GM18502 (cell line): ENCODE data around the gene MBNL1.
"Not testable (repeated sequence)": the region's sequence is repeated elsewhere in the genome, so short reads cannot be mapped to it uniquely, and the experiment has no call there.

ENCODE experiments used
- ATAC-seq: cut with Tn5 transposase; IDR thresholded peaks from one replicate; pipeline ENCODE4 v1.9.1; 2021; ENCODE audit warnings: mild to moderate bottlenecking; ENCODE audit not compliant: unreplicated experiment, poor library complexity

Gene MBNL1

DNA sequence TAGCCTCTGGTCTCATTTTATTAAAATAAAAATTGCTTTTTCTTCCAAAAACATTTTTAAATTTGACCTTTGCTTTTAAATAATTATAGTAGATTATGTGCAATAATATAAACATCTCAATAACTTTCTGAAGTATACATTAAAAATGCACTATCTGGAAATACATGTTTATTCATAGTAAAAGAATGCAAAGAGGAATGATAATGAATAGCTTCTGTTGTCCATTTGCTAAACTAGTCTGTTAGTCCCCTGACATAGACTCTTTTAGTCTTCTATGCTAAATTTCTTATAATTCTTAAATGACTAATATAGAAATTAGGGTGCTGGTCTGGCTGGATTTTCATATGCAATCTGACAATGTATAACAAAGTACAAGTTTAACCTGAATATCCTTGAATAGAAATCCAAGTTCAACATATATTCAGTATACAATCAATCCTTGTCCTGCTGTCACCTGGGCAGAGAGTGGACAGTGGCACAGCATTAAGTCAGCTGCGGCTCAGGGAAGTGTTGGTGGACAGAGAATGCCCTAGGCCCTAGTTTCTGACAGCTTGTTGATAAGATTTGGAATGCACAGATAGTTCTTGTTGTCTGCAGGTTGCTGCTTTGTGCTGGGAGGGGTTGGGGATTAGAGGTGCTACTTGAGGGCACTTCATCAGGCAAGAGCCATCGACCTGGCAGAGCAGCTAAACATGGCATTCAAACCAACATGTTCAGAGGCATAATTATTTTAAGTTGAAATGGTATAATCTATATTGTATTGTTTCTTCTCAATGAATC lies 161.7 kb downstream of the MBNL1 start:
- no peak for ATAC-seq

DNA sequence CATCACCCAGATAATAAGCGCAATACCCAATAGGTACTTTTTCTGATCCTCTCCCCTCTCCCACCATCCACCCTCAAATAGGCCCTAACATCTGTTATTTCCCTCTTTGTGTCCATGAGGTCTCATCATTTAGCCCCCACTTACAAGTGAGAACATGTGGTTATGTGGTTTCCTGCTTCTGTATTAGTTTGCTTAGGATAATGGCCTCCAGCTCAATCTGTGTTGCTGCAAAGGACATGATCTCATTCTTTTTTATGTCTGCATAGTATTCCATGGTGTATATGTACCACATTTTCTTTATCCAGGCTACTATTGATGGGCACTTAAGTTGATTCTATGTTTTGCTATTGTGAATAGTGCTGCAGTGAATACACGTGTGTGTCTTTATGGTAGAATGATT lies 165.4 kb downstream of the MBNL1 start:
- ATAC-seq, result no peak

GRCh38 chr3:152435210-152435609 lies 166.5 kb downstream of the MBNL1 start:
- ATAC-seq, result not testable (repeated sequence)

DNA sequence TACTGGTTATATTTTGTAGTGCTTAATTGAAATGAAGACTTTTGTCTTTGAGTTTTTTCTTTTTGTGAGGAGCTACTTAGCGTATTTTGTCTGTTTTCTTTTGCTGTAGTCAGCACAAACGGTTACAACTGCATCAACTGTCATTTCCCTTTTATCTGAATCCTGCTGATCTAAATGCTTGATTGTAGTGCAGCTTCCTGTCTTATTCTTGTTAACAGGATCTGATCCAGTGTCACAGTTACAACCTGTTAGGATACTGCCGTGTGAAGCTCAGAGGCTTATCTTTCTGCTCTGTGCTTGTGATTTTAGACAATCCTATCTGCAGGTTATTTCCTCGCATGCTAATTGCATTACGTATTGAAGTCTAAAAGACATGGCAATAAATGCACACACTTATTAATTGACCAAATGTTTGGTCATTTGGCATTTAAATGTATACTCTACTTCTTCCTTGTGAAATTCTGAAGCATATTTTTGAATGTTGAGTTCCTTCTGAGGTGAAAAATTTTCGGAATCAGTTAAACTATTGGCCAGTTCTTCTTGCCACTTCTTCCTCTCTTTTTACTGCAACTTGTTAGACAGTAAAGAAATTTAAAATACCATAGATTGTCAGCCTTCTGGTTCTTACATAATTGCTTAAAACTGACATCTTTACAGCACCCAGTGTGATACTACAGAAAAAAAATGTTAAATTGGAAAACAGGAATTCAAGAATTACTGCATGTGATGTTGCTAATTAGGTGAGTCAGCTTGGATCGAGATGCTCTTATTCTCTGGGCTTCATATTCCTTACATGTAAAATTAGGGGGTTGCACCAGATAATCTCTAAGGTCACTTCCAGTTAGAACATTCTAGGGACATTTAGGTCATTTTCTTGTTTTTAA lies 168.2 kb downstream of the MBNL1 start:
- no peak for ATAC-seq

DNA sequence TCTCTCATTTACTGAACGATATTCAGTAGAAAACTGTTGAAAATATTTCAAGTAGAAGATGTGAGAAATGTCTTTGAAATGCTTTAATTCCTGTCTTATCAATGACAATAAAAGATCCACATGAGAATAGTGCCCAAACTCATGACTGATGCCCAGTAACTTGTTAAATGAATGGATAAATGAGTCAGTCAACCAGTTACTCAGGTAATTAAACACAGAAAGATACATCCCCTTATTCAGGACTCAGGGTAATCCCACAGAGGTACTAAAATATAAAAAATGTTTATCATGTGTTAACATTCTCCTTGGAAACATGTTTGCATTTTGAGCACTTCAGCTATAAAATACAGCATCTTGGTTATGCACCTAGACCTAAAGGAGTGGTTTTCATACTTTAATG lies 169.5 kb downstream of the MBNL1 start:
- no peak for ATAC-seq

DNA sequence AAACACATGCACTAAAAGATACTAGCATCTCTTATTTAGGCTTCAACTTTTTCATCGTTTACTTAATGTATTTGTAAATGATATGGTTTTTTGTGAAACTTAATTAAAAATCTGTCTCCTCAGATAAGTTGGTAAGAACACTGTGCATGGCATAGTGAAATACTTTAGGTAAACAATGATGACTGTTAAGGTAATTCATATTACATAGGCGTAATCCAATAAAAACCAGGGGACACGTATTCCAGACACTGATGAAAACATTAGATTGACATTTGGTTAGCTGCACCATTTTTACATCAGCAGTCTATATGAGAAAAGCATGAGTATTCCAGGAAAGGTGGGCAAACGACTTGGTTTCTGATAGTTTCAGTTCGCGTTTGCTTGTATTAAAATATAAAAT lies 170.0 kb downstream of the MBNL1 start:
- no peak for ATAC-seq

DNA sequence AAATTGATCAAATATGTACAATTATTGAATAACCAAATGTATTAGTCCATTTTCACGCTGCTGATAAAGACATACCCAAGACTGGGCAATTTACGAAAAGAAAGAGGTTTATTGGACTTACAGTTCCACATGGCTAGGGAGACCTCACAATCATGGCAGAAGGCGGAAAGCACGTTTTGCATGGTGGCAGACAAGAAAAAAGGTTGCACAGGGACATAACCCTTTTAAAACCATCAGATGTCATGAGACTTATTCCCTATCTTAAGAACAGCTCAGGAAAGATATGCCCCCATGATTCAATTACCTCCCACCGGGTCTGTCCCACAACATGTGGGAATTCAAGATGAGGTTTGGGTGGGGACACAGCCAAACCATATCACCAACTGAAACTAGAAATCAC lies 171.5 kb downstream of the MBNL1 start:
- ATAC-seq, result not testable (repeated sequence)

- no peak for ATAC-seq
Measured at GRCh38 chr3:152443212-152444023, 174.7 kb downstream of the MBNL1 start.

GRCh38 chr3:152444029-152444641 lies 175.4 kb downstream of the MBNL1 start:
- ATAC-seq, result no peak

DNA sequence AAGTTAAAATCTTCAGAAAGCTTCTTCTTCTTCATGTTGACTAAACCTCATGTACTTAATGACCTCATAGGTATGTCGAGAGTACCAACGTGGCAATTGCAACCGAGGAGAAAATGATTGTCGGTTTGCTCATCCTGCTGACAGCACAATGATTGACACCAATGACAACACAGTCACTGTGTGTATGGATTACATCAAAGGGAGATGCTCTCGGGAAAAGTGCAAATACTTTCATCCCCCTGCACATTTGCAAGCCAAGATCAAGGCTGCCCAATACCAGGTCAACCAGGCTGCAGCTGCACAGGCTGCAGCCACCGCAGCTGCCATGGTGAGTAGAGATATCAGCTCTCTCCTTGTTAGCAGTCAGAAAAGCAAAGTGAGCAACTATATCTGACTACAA lies 176.5 kb downstream of the MBNL1 start:
- no peak for ATAC-seq

GRCh38 chr3:152446495-152446894 lies 177.8 kb downstream of the MBNL1 start:
- ATAC-seq, result no peak

DNA sequence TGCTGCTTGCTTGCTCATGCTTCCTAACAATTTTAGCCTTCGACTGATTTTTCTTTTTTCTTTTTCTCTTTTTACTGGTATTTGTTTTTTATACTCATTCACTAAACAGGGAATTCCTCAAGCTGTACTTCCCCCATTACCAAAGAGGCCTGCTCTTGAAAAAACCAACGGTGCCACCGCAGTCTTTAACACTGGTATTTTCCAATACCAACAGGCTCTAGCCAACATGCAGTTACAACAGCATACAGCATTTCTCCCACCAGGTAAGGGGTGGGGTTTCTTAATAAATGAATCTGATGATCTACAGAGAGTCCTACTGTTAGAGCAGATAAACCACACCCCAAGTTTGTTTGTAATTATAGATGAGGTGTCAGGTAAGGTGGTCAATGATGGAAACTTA lies 178.8 kb downstream of the MBNL1 start:
- no peak for ATAC-seq

DNA sequence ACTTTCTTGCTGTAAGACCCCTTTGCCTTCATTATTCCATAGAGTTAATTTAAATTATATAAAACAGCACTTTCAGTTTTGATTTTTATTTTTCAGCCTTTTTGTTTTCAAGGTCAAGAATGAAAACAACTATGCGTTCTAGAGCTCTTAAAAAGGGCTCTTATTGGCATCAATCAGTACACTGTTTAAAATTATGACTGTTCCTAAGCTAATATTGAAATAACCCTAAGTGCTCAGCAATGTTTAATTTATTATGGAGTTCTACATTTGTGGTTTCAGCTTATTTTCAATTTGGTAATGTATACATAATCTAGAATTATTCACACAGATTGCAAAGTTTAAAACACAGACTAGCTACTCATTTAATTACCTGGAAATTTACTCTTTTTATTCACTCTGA lies 179.4 kb downstream of the MBNL1 start:
- ATAC-seq, result no peak

DNA sequence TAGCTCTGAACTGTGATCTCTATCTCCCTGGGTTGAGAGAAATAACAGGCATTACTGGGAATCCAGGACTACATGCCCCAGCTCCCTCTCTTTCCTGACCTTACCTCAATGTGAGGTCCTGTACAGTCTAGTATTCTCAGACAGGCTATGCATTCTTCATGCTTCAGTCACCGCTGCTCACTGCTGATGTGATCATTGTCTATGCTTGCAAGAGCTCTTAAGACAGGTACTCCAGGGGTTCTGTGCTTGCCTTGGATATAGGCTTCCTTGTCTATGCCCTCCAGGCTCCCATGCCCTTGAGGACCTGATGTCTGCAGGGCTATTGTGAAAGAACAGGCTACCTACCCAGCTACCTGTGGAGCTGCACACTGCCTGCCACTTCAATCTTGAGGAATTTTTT lies 183.6 kb downstream of the MBNL1 start:
- ATAC-seq, result no peak

- no peak for ATAC-seq
Measured at GRCh38 chr3:152454076-152454875, 185.5 kb downstream of the MBNL1 start.

GRCh38 chr3:152455989-152456388 lies 187.3 kb downstream of the MBNL1 start:
- no peak for ATAC-seq

DNA sequence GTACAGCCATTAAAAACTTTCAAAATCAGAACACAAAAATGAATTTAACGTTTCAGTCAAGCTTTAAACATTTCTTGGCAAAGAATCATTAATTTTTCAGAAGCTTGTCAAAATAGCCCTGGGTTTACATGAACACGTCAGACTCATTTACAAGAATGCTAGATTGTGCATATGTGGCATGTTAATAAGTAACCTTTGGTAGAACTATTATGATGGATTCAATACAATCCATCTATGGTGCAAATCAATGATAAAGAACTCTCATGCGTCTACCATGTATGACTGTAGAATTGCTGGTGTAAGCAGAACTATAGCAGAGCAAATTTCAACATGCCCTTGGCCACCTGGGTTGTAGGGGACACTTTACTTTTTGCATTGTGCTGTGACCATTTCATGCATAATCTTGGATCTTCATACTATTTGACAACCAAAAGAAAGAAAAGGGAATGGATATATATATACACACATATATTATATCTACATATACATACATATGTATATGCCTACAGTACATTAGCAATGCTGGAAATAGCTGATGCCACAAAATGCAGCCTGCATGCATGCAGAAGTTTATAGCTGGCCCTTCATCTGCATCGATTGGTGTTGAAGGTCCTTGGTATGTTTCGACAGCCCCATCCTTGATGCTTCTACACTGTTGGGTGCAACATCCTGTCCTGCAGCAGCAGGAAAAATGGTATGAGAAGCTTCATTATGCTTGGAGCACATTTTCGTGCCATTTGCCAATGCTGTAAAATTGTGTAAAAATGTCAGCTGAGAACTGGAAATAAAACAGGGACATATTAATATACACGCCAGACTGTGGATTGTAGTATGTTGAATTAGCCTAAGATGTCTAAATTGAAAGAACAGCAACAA lies 189.0 kb downstream of the MBNL1 start:
- no peak for ATAC-seq

DNA sequence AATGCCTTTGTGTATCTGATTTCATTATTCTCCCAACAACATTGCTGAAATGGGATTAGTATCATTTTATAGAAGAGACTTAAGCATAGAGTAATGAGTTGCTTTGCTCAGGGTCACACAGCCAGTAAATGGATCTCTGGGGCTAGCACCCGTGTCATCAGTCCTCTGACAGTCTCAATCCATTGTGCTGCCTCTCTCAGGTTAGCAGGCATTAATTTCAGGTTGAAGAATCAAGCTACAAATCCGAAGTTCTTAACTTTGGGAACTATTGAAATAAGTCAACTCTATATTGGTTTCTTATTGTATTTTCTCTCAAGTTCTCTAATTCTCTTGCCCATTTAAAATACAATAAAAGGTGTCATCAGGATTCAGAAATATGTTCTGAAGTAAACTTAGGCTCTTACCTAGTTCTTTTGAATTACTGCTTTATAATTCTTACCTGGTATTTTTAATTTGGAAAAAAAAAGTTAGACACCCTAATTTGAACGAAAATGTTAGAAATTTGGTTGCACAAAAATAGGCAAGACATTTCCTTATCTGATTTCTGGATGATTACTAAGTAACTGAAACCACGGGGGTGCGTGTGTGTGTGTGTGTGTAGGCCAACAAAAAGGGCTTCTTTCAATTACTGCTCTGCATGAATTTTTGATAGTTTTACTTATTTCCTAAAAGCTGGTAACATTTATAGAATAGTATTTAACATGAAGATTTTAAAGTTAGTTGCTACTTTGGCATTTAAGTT lies 189.8 kb downstream of the MBNL1 start:
- no peak for ATAC-seq
